ENCODE data around the gene PARP15.

Gene PARP15

GRCh38 chr3:122536632-122537001 lies 40.8 kb upstream of the PARP15 start:
- Histone ChIP-seq H3K9me3 (ENCODE audit: severe bottlenecking) (no peaks in the 10 kb centered on the region), H3K4me3 (ENCODE audit: severe bottlenecking) (no peak overlapping the region), H3K4me1 (ENCODE audit: insufficient read depth, poor library complexity, severe bottlenecking) (peaks cover 12% of the 10 kb centered on the region), H3K36me3 (ENCODE audit: low read depth) (peaks cover 22% of the 10 kb centered on the region; the same call in 1 of the 2 replicates), H3K27ac (ENCODE audit: poor library complexity, severe bottlenecking) (no peak overlapping the region), H3K27me3 (ENCODE audit: insufficient read depth, poor library complexity, severe bottlenecking) (no peaks in the 10 kb centered on the region)
- no peak for TF ChIP-seq CTCF (IDR thresholded peaks at IDR 0.05; ENCODE audit: poor library complexity, severe bottlenecking)
- DNase-seq (ENCODE audit: low spot score) (no peak), ATAC-seq (ENCODE audit: low read depth) (no peak)

- Histone ChIP-seq H3K9me3 (ENCODE audit: severe bottlenecking) (no peaks in the 10 kb centered on the region), H3K27ac (ENCODE audit: poor library complexity, severe bottlenecking) (no peak overlapping the region), H3K27me3 (ENCODE audit: insufficient read depth, poor library complexity, severe bottlenecking) (no peaks in the 10 kb centered on the region), H3K36me3 (ENCODE audit: low read depth) (peaks cover 16% of the 10 kb centered on the region; the same call in 1 of the 2 replicates), H3K4me1 (ENCODE audit: insufficient read depth, poor library complexity, severe bottlenecking) (peaks cover 8% of the 10 kb centered on the region), H3K4me3 (ENCODE audit: severe bottlenecking) (no peak overlapping the region)
- DNase-seq (ENCODE audit: low spot score) (no peak), ATAC-seq (ENCODE audit: low read depth) (no peak)
- TF ChIP-seq CTCF (IDR thresholded peaks at IDR 0.05; ENCODE audit: poor library complexity, severe bottlenecking) = no peak
Measured at GRCh38 chr3:122538956-122539490, 38.4 kb upstream of the PARP15 start.

- no peak overlapping the region for H3K27ac ChIP-seq (ENCODE audit: poor library complexity, severe bottlenecking)
- no peaks in the 10 kb centered on the region for H3K4me1 ChIP-seq (ENCODE audit: insufficient read depth, poor library complexity, severe bottlenecking)
- no peak for TF ChIP-seq CTCF (IDR thresholded peaks at IDR 0.05; ENCODE audit: poor library complexity, severe bottlenecking)
- peaks cover 12% of the 10 kb centered on the region for H3K36me3 ChIP-seq (ENCODE audit: low read depth)
- no peaks in the 10 kb centered on the region for H3K9me3 ChIP-seq (ENCODE audit: severe bottlenecking)
- H3K4me3 ChIP-seq (ENCODE audit: severe bottlenecking) = no peak overlapping the region
- DNase-seq (ENCODE audit: low spot score) (no peak), ATAC-seq (ENCODE audit: low read depth) (no peak)
- H3K27me3 ChIP-seq (ENCODE audit: insufficient read depth, poor library complexity, severe bottlenecking) = no peaks in the 10 kb centered on the region
Measured at GRCh38 chr3:122546151-122546550, 31.3 kb upstream of the PARP15 start.

GRCh38 chr3:122548076-122548475 lies 29.4 kb upstream of the PARP15 start:
- H3K36me3 ChIP-seq (ENCODE audit: low read depth) = peaks cover 20% of the 10 kb centered on the region
- TF ChIP-seq CTCF (IDR thresholded peaks at IDR 0.05; ENCODE audit: poor library complexity, severe bottlenecking) = no peak
- no peak overlapping the region for H3K27ac ChIP-seq (ENCODE audit: poor library complexity, severe bottlenecking)
- DNase-seq (ENCODE audit: low spot score) (no peak), ATAC-seq (ENCODE audit: low read depth) (no peak)
- no peak overlapping the region for H3K4me3 ChIP-seq (ENCODE audit: severe bottlenecking)
- no peaks in the 10 kb centered on the region for H3K27me3 ChIP-seq (ENCODE audit: insufficient read depth, poor library complexity, severe bottlenecking)
- no peaks in the 10 kb centered on the region for H3K4me1 ChIP-seq (ENCODE audit: insufficient read depth, poor library complexity, severe bottlenecking)
- H3K9me3 ChIP-seq (ENCODE audit: severe bottlenecking) = no peaks in the 10 kb centered on the region

GRCh38 chr3:122548619-122549018 lies 28.8 kb upstream of the PARP15 start:
- Histone ChIP-seq H3K27me3 (ENCODE audit: insufficient read depth, poor library complexity, severe bottlenecking) (no peaks in the 10 kb centered on the region), H3K4me3 (ENCODE audit: severe bottlenecking) (no peak overlapping the region), H3K36me3 (ENCODE audit: low read depth) (peaks cover 24% of the 10 kb centered on the region), H3K27ac (ENCODE audit: poor library complexity, severe bottlenecking) (no peak overlapping the region), H3K9me3 (ENCODE audit: severe bottlenecking) (no peaks in the 10 kb centered on the region), H3K4me1 (ENCODE audit: insufficient read depth, poor library complexity, severe bottlenecking) (no peaks in the 10 kb centered on the region)
- DNase-seq (ENCODE audit: low spot score) (no peak), ATAC-seq (ENCODE audit: low read depth) (no peak)
- no peak for TF ChIP-seq CTCF (IDR thresholded peaks at IDR 0.05; ENCODE audit: poor library complexity, severe bottlenecking)

Data from RWPE2 (cell line).